B cell (primary cell): ENCODE measurements around the gene PCDHGA11. TPM values are rescaled to one million over a fixed set of nuclear protein-coding genes. Genes with fewer than 3 reads are reported as not detected.

Source experiments
- polyA plus RNA-seq: library from polyadenylated mRNA; depleted of rRNA; stranded (reverse); fragments of >200 nt; gene quantifications from 2 replicates; pipeline ENCODE4 v1.2.3, GENCODE V29; 2012
- total RNA-seq, 2 donors: library from RNA; stranded (reverse); fragments of 120-200 nt in 1 of 2; gene quantifications; 1 replicate in 1 of 2; 2 replicates in 1 of 2; pipeline versions ENCODE4 v1.2.3 to v1.2.4, GENCODE V29; 2013 to 2022

PCDHGA11 gene
- total and polyA plus RNA-seq, 2 donors (not counting 1 experiment from before 2014, with no cell fraction given): 0.15 to 1.5 TPM

Other genes starting within 250 kb of the PCDHGA11 start
Only the 30 nearest of the 37 such genes appear.
- gene PCDHB12, start 212.3 kb upstream of the PCDHGA11 start, total RNA-seq: not detected in 2 replicates
- gene PCDHB12, start 212.3 kb upstream of the PCDHGA11 start, polyA plus RNA-seq: not detected in 2 replicates
- gene PCDHB13, start 207.1 kb upstream of the PCDHGA11 start, total RNA-seq: 0.07 TPM in 1 of 2 replicates, not detected in the other
- gene PCDHB13, start 207.1 kb upstream of the PCDHGA11 start, polyA plus RNA-seq: not detected in 2 replicates
- 0.10 TPM in 1 of 2 replicates, not detected in the other for gene PCDHB14, start 197.7 kb upstream of the PCDHGA11 start, total RNA-seq
- gene PCDHB14, start 197.7 kb upstream of the PCDHGA11 start, polyA plus RNA-seq: not detected in 2 replicates
- gene PCDHB15, start 175.7 kb upstream of the PCDHGA11 start, total RNA-seq: not detected in 2 replicates
- 0.10 TPM in 1 of 2 replicates, not detected in the other for gene PCDHB15, start 175.7 kb upstream of the PCDHGA11 start, polyA plus RNA-seq
- 3.4 and 3.6 TPM in 2 replicates for gene SLC25A2, start 117.0 kb upstream of the PCDHGA11 start, total RNA-seq
- 0.12 and 0.29 TPM in 2 replicates for gene SLC25A2, start 117.0 kb upstream of the PCDHGA11 start, polyA plus RNA-seq
- 119 TPM in 2 replicates for gene TAF7, start 100.3 kb upstream of the PCDHGA11 start, total RNA-seq
- 52.1 and 76.7 TPM in 2 replicates for gene TAF7, start 100.3 kb upstream of the PCDHGA11 start, polyA plus RNA-seq
- 0.53 and 0.64 TPM in 2 replicates for gene PCDHGA1, start 90.5 kb upstream of the PCDHGA11 start, total RNA-seq
- gene PCDHGA1, start 90.5 kb upstream of the PCDHGA11 start, polyA plus RNA-seq: 0.06 and 0.17 TPM in 2 replicates
- 0.07 and 0.29 TPM in 2 replicates for gene PCDHGA2, start 82.3 kb upstream of the PCDHGA11 start, total RNA-seq
- gene PCDHGA2, start 82.3 kb upstream of the PCDHGA11 start, polyA plus RNA-seq: 0.06 and 0.09 TPM in 2 replicates
- 0.29 and 0.32 TPM in 2 replicates for gene PCDHGA3, start 77.2 kb upstream of the PCDHGA11 start, total RNA-seq
- gene PCDHGA3, start 77.2 kb upstream of the PCDHGA11 start, polyA plus RNA-seq: 0.10 TPM in 1 of 2 replicates, not detected in the other
- 0.66 and 0.69 TPM in 2 replicates for gene PCDHGB1, start 71.0 kb upstream of the PCDHGA11 start, total RNA-seq
- gene PCDHGB1, start 71.0 kb upstream of the PCDHGA11 start, polyA plus RNA-seq: 0.09 and 0.10 TPM in 2 replicates
- 1.1 TPM in 2 replicates for gene PCDHGA4, start 66.0 kb upstream of the PCDHGA11 start, total RNA-seq
- 0.09 and 0.13 TPM in 2 replicates for gene PCDHGA4, start 66.0 kb upstream of the PCDHGA11 start, polyA plus RNA-seq
- gene PCDHGB2, start 61.1 kb upstream of the PCDHGA11 start, total RNA-seq: 3.3 and 3.9 TPM in 2 replicates
- gene PCDHGB2, start 61.1 kb upstream of the PCDHGA11 start, polyA plus RNA-seq: 0.32 and 0.66 TPM in 2 replicates
- 1.7 and 1.8 TPM in 2 replicates for gene PCDHGA5, start 56.9 kb upstream of the PCDHGA11 start, total RNA-seq
- 0.07 and 0.21 TPM in 2 replicates for gene PCDHGA5, start 56.9 kb upstream of the PCDHGA11 start, polyA plus RNA-seq
- 2.8 and 3.8 TPM in 2 replicates for gene PCDHGB3, start 50.8 kb upstream of the PCDHGA11 start, total RNA-seq
- 0.33 and 0.52 TPM in 2 replicates for gene PCDHGB3, start 50.8 kb upstream of the PCDHGA11 start, polyA plus RNA-seq
- gene PCDHGA6, start 47.2 kb upstream of the PCDHGA11 start, total RNA-seq: 2.5 and 2.7 TPM in 2 replicates
- gene PCDHGA6, start 47.2 kb upstream of the PCDHGA11 start, polyA plus RNA-seq: 0.33 and 0.78 TPM in 2 replicates
- 1.8 and 2.3 TPM in 2 replicates for gene PCDHGA7, start 38.3 kb upstream of the PCDHGA11 start, total RNA-seq
- gene PCDHGA7, start 38.3 kb upstream of the PCDHGA11 start, polyA plus RNA-seq: 0.23 and 0.49 TPM in 2 replicates
- 1.6 and 1.8 TPM in 2 replicates for gene PCDHGB4, start 33.4 kb upstream of the PCDHGA11 start, total RNA-seq
- gene PCDHGB4, start 33.4 kb upstream of the PCDHGA11 start, polyA plus RNA-seq: 0.06 and 0.39 TPM in 2 replicates
- 1.2 and 1.3 TPM in 2 replicates for gene PCDHGA8, start 28.4 kb upstream of the PCDHGA11 start, total RNA-seq
- 0.06 and 0.21 TPM in 2 replicates for gene PCDHGA8, start 28.4 kb upstream of the PCDHGA11 start, polyA plus RNA-seq
- 2.5 TPM in 2 replicates for gene PCDHGB5, start 23.1 kb upstream of the PCDHGA11 start, total RNA-seq
- 0.20 and 0.37 TPM in 2 replicates for gene PCDHGB5, start 23.1 kb upstream of the PCDHGA11 start, polyA plus RNA-seq
- 1.9 and 2.5 TPM in 2 replicates for gene PCDHGA9, start 18.3 kb upstream of the PCDHGA11 start, total RNA-seq
- 0.19 TPM in 2 replicates for gene PCDHGA9, start 18.3 kb upstream of the PCDHGA11 start, polyA plus RNA-seq
- gene PCDHGB6, start 13.0 kb upstream of the PCDHGA11 start, total RNA-seq: 2.1 and 2.2 TPM in 2 replicates
- gene PCDHGB6, start 13.0 kb upstream of the PCDHGA11 start, polyA plus RNA-seq: 0.22 and 0.33 TPM in 2 replicates
- gene PCDHGA10, start 8.1 kb upstream of the PCDHGA11 start, total RNA-seq: 1.9 and 2.0 TPM in 2 replicates
- gene PCDHGA10, start 8.1 kb upstream of the PCDHGA11 start, polyA plus RNA-seq: 0.06 and 0.10 TPM in 2 replicates
- 1.9 and 2.2 TPM in 2 replicates for gene PCDHGB7, start 3.4 kb upstream of the PCDHGA11 start, total RNA-seq
- 0.06 and 0.12 TPM in 2 replicates for gene PCDHGB7, start 3.4 kb upstream of the PCDHGA11 start, polyA plus RNA-seq
- gene PCDHGA12, start 9.5 kb downstream of the PCDHGA11 start, total RNA-seq: 1.6 and 2.8 TPM in 2 replicates
- gene PCDHGA12, start 9.5 kb downstream of the PCDHGA11 start, polyA plus RNA-seq: 0.09 and 0.27 TPM in 2 replicates
- gene PCDHGC3, start 54.9 kb downstream of the PCDHGA11 start, total RNA-seq: 1.9 and 2.0 TPM in 2 replicates
- 0.12 and 0.88 TPM in 2 replicates for gene PCDHGC3, start 54.9 kb downstream of the PCDHGA11 start, polyA plus RNA-seq
- gene PCDHGC4, start 64.0 kb downstream of the PCDHGA11 start, total RNA-seq: 0.42 and 0.75 TPM in 2 replicates
- 0.09 and 0.14 TPM in 2 replicates for gene PCDHGC4, start 64.0 kb downstream of the PCDHGA11 start, polyA plus RNA-seq
- 0.46 and 0.67 TPM in 2 replicates for gene PCDHGC5, start 68.0 kb downstream of the PCDHGA11 start, total RNA-seq
- gene PCDHGC5, start 68.0 kb downstream of the PCDHGA11 start, polyA plus RNA-seq: 0.06 and 0.10 TPM in 2 replicates
- 111 and 113 TPM in 2 replicates for gene DIAPH1, start 197.9 kb downstream of the PCDHGA11 start, total RNA-seq
- gene DIAPH1, start 197.9 kb downstream of the PCDHGA11 start, polyA plus RNA-seq: 59.7 and 61.5 TPM in 2 replicates
- gene HDAC3, start 215.8 kb downstream of the PCDHGA11 start, total RNA-seq: 85.5 and 86.9 TPM in 2 replicates
- 94.0 and 119 TPM in 2 replicates for gene HDAC3, start 215.8 kb downstream of the PCDHGA11 start, polyA plus RNA-seq
- gene RELL2, start 215.9 kb downstream of the PCDHGA11 start, total RNA-seq: 11.6 and 12.1 TPM in 2 replicates
- gene RELL2, start 215.9 kb downstream of the PCDHGA11 start, polyA plus RNA-seq: 34.4 and 48.9 TPM in 2 replicates